GM23338 (cell line): ENCODE measurements around the gene CCDC117. TPM values are rescaled to one million over a fixed set of nuclear protein-coding genes. Genes with fewer than 3 reads are reported as not detected.

Experiments used
- ATAC-seq: fragments of 200-7000 bp; cut with Tn5 transposase; 3 replicates; pipeline ENCODE4 v1.9.1; 2020
- DNase-seq: peaks from one replicate; pipeline ENCODE4 v3.0.0-alpha.2; 2015; ENCODE audit warnings: low spot score
- H2AFZ ChIP-seq: fragments of 200-600 bp; sonication (generic); 2 replicates; pipeline ENCODE4 v1.8.0; 2016; ENCODE audit warnings: antibody characterized with exemption, mild to moderate bottlenecking, moderate library complexity
- H3F3A ChIP-seq: fragments of 200-600 bp; sonication (generic); replicated peaks from 2 replicates; pipeline ENCODE4 v1.8.0; 2017; ENCODE audit warnings: antibody characterized with exemption, mixed run types, low read depth
- H3K27ac ChIP-seq: fragments of 200-600 bp; sonication (generic); 2 replicates; pipeline ENCODE4 v1.6.1; 2016; ENCODE audit warnings: low read depth
- H3K27me3 ChIP-seq: fragments of 200-600 bp; sonication (generic); 2 replicates; pipeline ENCODE4 v1.8.0; 2016; ENCODE audit warnings: mild to moderate bottlenecking, mixed run types, moderate library complexity; ENCODE audit not compliant: insufficient read depth
- H3K36me3 ChIP-seq: fragments of 200-600 bp; sonication (generic); 2 replicates; pipeline ENCODE4 v1.8.0; 2016; ENCODE audit warnings: mild to moderate bottlenecking; ENCODE audit not compliant: insufficient read depth
- H3K4me1 ChIP-seq: fragments of 200-600 bp; sonication (generic); 2 replicates; pipeline ENCODE4 v1.8.0; 2016; ENCODE audit warnings: mild to moderate bottlenecking, moderate library complexity; ENCODE audit not compliant: insufficient read depth
- H3K4me2 ChIP-seq: fragments of 200-600 bp; sonication (generic); 2 replicates; pipeline ENCODE4 v1.7.1; 2017; ENCODE audit warnings: mixed run types
- H3K4me3 ChIP-seq: fragments of 200-600 bp; sonication (generic); 2 replicates; pipeline ENCODE4 v1.6.1; 2016; ENCODE audit warnings: mixed run types
- H3K79me2 ChIP-seq: fragments of 200-600 bp; sonication (generic); replicated peaks from 2 replicates; pipeline ENCODE4 v1.8.0; 2017; ENCODE audit warnings: mild to moderate bottlenecking; ENCODE audit not compliant: insufficient read depth
- H3K9me2 ChIP-seq: fragments of 200-600 bp; sonication (generic); 2 replicates; pipeline ENCODE4 v1.8.0; 2017; ENCODE audit not compliant: insufficient read depth
- H4K20me1 ChIP-seq: fragments of 200-600 bp; sonication (generic); replicated peaks from 2 replicates; pipeline ENCODE4 v1.8.0; 2017; ENCODE audit warnings: mild to moderate bottlenecking; ENCODE audit not compliant: insufficient read depth
- H3K27ac Mint-ChIP-seq: 2 replicates; pipeline ENCODE4 v1.8.0; 2020; ENCODE audit warnings: inconsistent platforms, mild to moderate bottlenecking, moderate library complexity, mixed read lengths
- H3K27me3 Mint-ChIP-seq: 3 replicates; pipeline ENCODE4 v1.8.0; 2022; ENCODE audit warnings: low read depth, mild to moderate bottlenecking, moderate library complexity, mixed read lengths, inconsistent platforms; ENCODE audit not compliant: insufficient read depth, poor library complexity
- H3K36me3 Mint-ChIP-seq: 3 replicates; pipeline ENCODE4 v1.8.0; 2021; ENCODE audit warnings: low read depth, mild to moderate bottlenecking, inconsistent platforms, moderate library complexity, mixed read lengths
- H3K4me1 Mint-ChIP-seq: 3 replicates; pipeline ENCODE4 v1.8.0; 2020; ENCODE audit warnings: mild to moderate bottlenecking, inconsistent platforms, mixed read lengths
- H3K4me3 Mint-ChIP-seq: 3 replicates; pipeline ENCODE4 v1.8.0; 2021; ENCODE audit warnings: moderate library complexity, mild to moderate bottlenecking, inconsistent platforms, mixed read lengths
- H3K9me3 Mint-ChIP-seq: 3 replicates; pipeline ENCODE4 v1.8.0; 2020; ENCODE audit warnings: moderate library complexity, mild to moderate bottlenecking, inconsistent platforms, mixed read lengths
- CREB1 ChIP-seq: fragments of 250-450 bp; sonication (Bioruptor Pico); IDR thresholded peaks from 2 replicates; pipeline ENCODE4 v1.5.0; 2020; ENCODE audit warnings: low read depth, mild to moderate bottlenecking, moderate library complexity
- EZH2 ChIP-seq: fragments of 200-600 bp; sonication (generic); IDR thresholded peaks from one replicate; pipeline ENCODE4 v1.8.0; 2017; ENCODE audit warnings: antibody characterized with exemption, mild to moderate bottlenecking, low read depth; ENCODE audit not compliant: unreplicated experiment
- EZH2phosphoT487 ChIP-seq: fragments of 200-600 bp; sonication (generic); IDR thresholded peaks from one replicate; pipeline ENCODE4 v1.8.1; 2018; ENCODE audit warnings: antibody characterized with exemption; ENCODE audit not compliant: unreplicated experiment
- JUNB ChIP-seq: IDR thresholded peaks from one replicate; pipeline ENCODE4 v1.6.1; 2016; ENCODE audit warnings: antibody characterized with exemption; ENCODE audit not compliant: unreplicated experiment
- NANOG ChIP-seq: IDR thresholded peaks from 2 replicates; pipeline ENCODE4 v1.6.1; 2016; ENCODE audit warnings: antibody characterized with exemption, borderline replicate concordance
- POLR2AphosphoS5 ChIP-seq: IDR thresholded peaks from 2 replicates; pipeline ENCODE4 v1.6.1; 2016; ENCODE audit warnings: antibody characterized with exemption, low read depth
- STAT1 ChIP-seq: IDR thresholded peaks from one replicate; pipeline ENCODE4 v1.6.1; 2016; ENCODE audit warnings: antibody characterized with exemption; ENCODE audit not compliant: unreplicated experiment
- ZNF114 ChIP-seq: fragments of 250-450 bp; sonication (Bioruptor Pico); IDR thresholded peaks from 2 replicates; pipeline ENCODE4 v1.5.0; 2020; ENCODE audit warnings: mild to moderate bottlenecking, moderate library complexity
- ZNF331 ChIP-seq: fragments of 250-450 bp; sonication (Bioruptor Pico); IDR thresholded peaks from 2 replicates; pipeline ENCODE4 v1.5.0; 2020; ENCODE audit warnings: low read depth, mild to moderate bottlenecking, moderate library complexity
- polyA plus RNA-seq: library from polyadenylated mRNA; unstranded; fragments of >200 nt; fragmentation: Nextera tagmentation; extraction: Ambion mirVana; gene quantifications from 2 replicates; pipeline ENCODE4 v1.2.1, GENCODE V29; 2016
- total RNA-seq: library from RNA; depleted of rRNA; stranded (reverse); fragments of >200 nt; shearing (Covaris generic); gene quantifications from 2 replicates; pipeline ENCODE4 v1.2.3, GENCODE V29; 2014
- TF ChIP-seq, protein P1 (sequence below): IDR thresholded peaks from 2 replicates; pipeline ENCODE4 v1.6.1; 2016; ENCODE audit warnings: antibody characterized with exemption
- TF ChIP-seq, protein P2 (sequence below): fragments of 250-450 bp; sonication (Bioruptor Pico); IDR thresholded peaks from 2 replicates; pipeline ENCODE4 v1.5.0; 2020; ENCODE audit warnings: mild to moderate bottlenecking, moderate library complexity
- TF ChIP-seq, protein P3 (sequence below), 2 experiments: fragments of 200-600 bp in 1 of 2; sonication (generic) in 1 of 2; conservative IDR thresholded peaks; 2 replicates each; pipeline versions ENCODE4 v1.5.1 to v1.6.1; 2016 to 2017; ENCODE audit warnings: antibody characterized with exemption in 2 of 2, low read depth in 2 of 2, mild to moderate bottlenecking in 2 of 2, moderate library complexity in 1 of 2
- TF ChIP-seq, protein P4 (sequence below): IDR thresholded peaks from one replicate; pipeline ENCODE4 v1.6.1; 2018; ENCODE audit warnings: antibody characterized with exemption; ENCODE audit not compliant: unreplicated experiment

Gene CCDC117
- total and polyA plus RNA-seq, 2 experiments from 2014 or later: 23.9 to 54.1 TPM

DNA sequence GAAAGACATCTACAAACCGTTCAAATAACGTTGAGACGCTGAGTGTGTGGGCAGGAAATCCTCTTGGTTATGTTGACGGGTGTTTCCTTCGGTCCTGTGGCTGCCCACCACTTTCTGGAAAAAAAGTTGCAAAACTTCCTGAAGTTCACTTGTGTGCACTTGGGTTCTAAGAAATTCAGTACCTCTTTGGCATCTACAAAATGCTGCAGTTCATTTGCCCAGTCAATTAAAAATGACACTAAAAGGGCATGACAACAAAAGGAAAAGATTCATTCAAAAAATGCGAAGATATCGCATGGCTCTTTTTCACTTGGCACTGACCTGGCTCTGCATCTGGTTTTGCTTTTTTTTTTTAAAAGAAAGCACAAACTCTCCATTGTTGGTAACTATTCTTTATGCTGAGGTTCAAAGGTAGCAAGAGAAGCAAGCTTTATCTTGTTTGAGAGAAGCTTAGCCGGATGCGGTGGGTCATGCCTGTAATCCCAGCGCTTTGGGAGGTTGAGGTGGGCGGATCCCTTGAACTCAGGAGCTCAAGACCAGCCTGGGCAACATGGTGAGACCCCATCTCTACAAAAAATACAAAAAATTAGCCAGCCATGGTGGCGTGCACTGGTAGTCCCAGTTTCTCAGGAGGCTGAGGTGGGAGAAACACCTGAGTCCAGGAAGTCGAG, 38.5 kb downstream of the CCDC117 start:
- Mint-ChIP-seq H3K27ac (no peak overlapping the region), H3K36me3 (peaks cover 4% of the 10 kb centered on the region; the same call in 2 of the 3 replicates), H3K4me1 (peaks cover 4% of the 10 kb centered on the region), H3K4me3 (no peak overlapping the region), H3K9me3 (no peaks in the 10 kb centered on the region), H3K27me3 (peaks cover 9% of the 10 kb centered on the region)
- DNase-seq: no peak
- Histone ChIP-seq H4K20me1 (no peaks in the 10 kb centered on the region), H3K4me2 (no peak overlapping the region), H3K36me3 (no peaks in the 10 kb centered on the region), H3K27me3 (no peaks in the 10 kb centered on the region), H3K79me2 (peaks cover 10% of the 10 kb centered on the region; the same call in 1 of the 2 replicates), H3K4me1 (no peaks in the 10 kb centered on the region), H3F3A (0 out of 2 replicates have a peak, but pooled peaks cover 4% of the 10 kb centered on the region), H3K9me2 (no peaks in the 10 kb centered on the region), H3K4me3 (no peak overlapping the region), H3K27ac (no peak overlapping the region), H2AFZ (no peak overlapping the region)
- no peak for ATAC-seq
- TF ChIP-seq CREB1 (CRISPR knock-in tag) (no peak), ZNF114 (CRISPR knock-in tag) (no peak), ZNF331 (CRISPR knock-in tag) (no peak), JUNB (no peak), STAT1 (no peak), EZH2 (no peak), EZH2phosphoT487 (no peak), NANOG (no peak), POLR2AphosphoS5 (no peak)
- TF ChIP-seq, protein P1, sequence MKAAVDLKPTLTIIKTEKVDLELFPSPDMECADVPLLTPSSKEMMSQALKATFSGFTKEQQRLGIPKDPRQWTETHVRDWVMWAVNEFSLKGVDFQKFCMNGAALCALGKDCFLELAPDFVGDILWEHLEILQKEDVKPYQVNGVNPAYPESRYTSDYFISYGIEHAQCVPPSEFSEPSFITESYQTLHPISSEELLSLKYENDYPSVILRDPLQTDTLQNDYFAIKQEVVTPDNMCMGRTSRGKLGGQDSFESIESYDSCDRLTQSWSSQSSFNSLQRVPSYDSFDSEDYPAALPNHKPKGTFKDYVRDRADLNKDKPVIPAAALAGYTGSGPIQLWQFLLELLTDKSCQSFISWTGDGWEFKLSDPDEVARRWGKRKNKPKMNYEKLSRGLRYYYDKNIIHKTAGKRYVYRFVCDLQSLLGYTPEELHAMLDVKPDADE: no peak
- TF ChIP-seq, protein P2, sequence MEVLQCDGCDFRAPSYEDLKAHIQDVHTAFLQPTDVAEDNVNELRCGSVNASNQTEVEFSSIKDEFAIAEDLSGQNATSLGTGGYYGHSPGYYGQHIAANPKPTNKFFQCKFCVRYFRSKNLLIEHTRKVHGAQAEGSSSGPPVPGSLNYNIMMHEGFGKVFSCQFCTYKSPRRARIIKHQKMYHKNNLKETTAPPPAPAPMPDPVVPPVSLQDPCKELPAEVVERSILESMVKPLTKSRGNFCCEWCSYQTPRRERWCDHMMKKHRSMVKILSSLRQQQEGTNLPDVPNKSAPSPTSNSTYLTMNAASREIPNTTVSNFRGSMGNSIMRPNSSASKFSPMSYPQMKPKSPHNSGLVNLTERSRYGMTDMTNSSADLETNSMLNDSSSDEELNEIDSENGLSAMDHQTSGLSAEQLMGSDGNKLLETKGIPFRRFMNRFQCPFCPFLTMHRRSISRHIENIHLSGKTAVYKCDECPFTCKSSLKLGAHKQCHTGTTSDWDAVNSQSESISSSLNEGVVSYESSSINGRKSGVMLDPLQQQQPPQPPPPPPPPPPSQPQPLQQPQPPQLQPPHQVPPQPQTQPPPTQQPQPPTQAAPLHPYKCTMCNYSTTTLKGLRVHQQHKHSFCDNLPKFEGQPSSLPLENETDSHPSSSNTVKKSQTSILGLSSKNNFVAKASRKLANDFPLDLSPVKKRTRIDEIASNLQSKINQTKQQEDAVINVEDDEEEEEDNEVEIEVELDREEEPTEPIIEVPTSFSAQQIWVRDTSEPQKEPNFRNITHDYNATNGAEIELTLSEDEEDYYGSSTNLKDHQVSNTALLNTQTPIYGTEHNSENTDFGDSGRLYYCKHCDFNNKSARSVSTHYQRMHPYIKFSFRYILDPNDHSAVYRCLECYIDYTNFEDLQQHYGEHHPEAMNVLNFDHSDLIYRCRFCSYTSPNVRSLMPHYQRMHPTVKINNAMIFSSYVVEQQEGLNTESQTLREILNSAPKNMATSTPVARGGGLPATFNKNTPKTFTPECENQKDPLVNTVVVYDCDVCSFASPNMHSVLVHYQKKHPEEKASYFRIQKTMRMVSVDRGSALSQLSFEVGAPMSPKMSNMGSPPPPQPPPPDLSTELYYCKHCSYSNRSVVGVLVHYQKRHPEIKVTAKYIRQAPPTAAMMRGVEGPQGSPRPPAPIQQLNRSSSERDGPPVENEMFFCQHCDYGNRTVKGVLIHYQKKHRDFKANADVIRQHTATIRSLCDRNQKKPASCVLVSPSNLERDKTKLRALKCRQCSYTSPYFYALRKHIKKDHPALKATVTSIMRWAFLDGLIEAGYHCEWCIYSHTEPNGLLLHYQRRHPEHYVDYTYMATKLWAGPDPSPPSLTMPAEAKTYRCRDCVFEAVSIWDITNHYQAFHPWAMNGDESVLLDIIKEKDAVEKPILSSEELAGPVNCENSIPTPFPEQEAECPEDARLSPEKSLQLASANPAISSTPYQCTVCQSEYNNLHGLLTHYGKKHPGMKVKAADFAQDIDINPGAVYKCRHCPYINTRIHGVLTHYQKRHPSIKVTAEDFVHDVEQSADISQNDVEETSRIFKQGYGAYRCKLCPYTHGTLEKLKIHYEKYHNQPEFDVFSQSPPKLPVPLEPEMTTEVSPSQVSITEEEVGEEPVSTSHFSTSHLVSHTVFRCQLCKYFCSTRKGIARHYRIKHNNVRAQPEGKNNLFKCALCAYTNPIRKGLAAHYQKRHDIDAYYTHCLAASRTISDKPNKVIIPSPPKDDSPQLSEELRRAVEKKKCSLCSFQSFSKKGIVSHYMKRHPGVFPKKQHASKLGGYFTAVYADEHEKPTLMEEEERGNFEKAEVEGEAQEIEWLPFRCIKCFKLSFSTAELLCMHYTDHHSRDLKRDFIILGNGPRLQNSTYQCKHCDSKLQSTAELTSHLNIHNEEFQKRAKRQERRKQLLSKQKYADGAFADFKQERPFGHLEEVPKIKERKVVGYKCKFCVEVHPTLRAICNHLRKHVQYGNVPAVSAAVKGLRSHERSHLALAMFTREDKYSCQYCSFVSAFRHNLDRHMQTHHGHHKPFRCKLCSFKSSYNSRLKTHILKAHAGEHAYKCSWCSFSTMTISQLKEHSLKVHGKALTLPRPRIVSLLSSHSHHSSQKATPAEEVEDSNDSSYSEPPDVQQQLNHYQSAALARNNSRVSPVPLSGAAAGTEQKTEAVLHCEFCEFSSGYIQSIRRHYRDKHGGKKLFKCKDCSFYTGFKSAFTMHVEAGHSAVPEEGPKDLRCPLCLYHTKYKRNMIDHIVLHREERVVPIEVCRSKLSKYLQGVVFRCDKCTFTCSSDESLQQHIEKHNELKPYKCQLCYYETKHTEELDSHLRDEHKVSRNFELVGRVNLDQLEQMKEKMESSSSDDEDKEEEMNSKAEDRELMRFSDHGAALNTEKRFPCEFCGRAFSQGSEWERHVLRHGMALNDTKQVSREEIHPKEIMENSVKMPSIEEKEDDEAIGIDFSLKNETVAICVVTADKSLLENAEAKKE (CRISPR knock-in tag): no peak
- TF ChIP-seq, protein P3, sequence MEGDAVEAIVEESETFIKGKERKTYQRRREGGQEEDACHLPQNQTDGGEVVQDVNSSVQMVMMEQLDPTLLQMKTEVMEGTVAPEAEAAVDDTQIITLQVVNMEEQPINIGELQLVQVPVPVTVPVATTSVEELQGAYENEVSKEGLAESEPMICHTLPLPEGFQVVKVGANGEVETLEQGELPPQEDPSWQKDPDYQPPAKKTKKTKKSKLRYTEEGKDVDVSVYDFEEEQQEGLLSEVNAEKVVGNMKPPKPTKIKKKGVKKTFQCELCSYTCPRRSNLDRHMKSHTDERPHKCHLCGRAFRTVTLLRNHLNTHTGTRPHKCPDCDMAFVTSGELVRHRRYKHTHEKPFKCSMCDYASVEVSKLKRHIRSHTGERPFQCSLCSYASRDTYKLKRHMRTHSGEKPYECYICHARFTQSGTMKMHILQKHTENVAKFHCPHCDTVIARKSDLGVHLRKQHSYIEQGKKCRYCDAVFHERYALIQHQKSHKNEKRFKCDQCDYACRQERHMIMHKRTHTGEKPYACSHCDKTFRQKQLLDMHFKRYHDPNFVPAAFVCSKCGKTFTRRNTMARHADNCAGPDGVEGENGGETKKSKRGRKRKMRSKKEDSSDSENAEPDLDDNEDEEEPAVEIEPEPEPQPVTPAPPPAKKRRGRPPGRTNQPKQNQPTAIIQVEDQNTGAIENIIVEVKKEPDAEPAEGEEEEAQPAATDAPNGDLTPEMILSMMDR (conservative IDR thresholded peaks at IDR 0.05; ENCODE audit: low read depth in 2 of 2): no peak
- TF ChIP-seq, protein P4, sequence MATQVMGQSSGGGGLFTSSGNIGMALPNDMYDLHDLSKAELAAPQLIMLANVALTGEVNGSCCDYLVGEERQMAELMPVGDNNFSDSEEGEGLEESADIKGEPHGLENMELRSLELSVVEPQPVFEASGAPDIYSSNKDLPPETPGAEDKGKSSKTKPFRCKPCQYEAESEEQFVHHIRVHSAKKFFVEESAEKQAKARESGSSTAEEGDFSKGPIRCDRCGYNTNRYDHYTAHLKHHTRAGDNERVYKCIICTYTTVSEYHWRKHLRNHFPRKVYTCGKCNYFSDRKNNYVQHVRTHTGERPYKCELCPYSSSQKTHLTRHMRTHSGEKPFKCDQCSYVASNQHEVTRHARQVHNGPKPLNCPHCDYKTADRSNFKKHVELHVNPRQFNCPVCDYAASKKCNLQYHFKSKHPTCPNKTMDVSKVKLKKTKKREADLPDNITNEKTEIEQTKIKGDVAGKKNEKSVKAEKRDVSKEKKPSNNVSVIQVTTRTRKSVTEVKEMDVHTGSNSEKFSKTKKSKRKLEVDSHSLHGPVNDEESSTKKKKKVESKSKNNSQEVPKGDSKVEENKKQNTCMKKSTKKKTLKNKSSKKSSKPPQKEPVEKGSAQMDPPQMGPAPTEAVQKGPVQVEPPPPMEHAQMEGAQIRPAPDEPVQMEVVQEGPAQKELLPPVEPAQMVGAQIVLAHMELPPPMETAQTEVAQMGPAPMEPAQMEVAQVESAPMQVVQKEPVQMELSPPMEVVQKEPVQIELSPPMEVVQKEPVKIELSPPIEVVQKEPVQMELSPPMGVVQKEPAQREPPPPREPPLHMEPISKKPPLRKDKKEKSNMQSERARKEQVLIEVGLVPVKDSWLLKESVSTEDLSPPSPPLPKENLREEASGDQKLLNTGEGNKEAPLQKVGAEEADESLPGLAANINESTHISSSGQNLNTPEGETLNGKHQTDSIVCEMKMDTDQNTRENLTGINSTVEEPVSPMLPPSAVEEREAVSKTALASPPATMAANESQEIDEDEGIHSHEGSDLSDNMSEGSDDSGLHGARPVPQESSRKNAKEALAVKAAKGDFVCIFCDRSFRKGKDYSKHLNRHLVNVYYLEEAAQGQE: no peak
